Activated CD4-positive, alpha-beta T cell treated with anti-CD3 and anti-CD28 coated beads for 24 hours (primary cell): Measurements from ENCODE around the gene SEL1L.
"Not testable (repeated sequence)": the region's sequence is repeated elsewhere in the genome, so short reads cannot be mapped to it uniquely, and the experiment has no call there.

Source experiments
- DNase-seq, 2 donors: peaks; one replicate each; pipeline ENCODE4 v3.0.0-alpha.2; 2020; ENCODE audit warnings: low read depth in 2 of 2

Gene SEL1L

DNA sequence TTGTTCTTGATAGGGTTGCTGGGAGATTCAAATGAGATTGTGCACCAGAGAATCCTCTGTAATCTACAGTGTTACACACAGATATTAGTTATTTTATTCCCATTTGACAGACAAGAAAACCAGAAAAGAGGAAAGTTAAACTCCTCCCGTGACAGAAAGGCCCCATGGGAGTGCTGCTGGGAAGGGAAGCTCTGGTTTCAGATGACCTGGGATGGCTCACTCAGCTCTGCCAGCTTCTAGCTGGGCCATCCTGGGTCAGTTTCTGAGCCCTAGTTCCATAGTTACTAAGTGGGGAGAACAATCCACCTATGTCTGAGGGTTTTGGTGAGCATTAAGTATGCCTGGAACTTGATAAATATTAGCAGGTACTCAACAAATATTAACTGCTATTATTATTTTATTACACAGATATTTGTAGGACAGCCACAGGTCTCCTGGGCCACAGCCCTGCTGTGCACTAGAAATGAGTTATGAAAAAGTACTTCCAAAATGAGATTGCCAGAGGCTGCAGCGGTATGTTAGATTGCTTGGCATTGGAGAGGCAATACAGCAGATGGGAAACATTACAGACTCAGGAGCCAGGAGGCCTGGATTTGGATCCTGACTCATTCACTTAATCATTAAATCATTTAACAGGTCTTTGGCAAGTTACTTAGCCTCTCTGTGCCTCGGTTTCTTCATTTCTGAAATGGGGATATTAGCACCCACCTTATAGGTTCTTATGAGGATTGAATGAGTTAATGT lies 86.5 kb downstream of the SEL1L start:
- DNase-seq, result no peak

DNA sequence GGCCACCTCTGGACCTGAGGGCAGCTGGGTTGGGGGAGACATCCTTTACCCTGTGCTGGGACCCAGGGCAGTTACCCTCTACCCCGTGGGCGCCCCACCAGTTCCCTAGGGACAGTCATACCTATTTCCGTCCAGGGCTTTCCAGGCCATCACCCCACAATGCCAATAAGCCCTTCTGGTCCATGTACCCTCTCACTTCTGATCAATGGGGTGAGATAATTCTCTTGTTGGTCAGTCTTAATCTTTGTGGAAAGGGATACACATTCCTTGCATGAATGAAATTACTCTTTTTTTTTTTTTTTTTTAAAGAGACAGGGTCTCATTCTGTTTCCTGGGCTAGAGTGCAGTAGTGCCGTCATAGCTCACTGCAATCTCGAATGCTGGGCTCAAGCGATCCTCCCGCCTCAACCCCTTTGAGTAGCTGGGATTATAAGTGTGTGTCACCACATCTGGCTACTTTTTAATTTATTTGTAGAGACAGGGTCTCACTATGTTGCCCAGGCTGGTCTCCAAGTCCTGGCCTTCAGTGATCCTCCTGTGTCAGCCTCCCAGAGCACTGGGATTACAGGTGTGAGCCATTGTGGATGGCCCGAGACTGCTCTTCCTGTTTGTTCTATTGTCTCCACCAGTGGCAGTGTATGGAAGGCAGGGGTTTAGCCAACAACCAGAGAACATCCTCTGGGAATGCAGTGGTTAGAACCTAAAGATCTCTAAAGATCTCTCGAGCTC lies 87.2 kb downstream of the SEL1L start:
- DNase-seq, result no peak

DNA sequence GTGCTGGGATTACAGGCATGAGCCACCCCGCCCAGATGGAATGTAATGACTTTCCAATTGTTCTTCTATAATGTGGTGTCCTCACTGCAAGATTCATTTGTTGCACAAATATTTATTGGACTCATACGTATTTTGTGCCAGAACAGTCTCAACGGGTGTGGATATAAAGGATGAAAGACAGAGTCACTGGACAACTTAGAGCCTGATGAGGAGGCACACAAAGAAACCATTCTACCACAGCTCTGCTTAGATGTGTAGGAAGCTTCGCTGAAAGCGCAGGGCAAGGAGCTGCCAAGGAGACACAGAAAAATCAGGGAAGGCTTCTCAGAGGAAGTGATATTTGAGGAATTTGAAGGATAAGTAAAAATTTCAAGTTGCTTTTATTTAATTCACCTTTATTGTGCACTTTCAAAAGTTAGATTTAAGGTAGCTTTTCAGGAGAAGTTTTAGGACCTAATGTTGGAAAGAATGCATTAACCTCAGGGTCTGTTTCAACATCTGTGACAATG lies 92.0 kb downstream of the SEL1L start:
- no peak for DNase-seq

DNA sequence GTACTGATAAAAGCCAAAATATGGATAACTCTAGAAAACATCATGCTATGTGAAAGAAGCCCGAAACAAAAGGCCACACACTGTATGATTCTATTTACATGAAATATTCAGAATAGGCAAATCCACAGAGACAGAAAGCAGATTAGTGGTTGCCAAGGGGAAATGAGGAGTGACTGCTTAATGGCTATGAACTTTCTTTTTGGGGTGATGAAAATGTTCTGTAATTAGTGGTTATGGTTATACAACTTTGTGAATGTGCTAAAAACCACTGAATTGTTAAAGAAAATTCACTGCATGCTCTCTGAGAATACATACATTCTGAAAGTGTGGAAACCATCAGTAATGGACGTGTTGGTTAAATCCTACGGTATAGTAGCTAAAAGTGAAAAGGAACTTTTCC lies 93.6 kb downstream of the SEL1L start:
- no peak for DNase-seq

DNA sequence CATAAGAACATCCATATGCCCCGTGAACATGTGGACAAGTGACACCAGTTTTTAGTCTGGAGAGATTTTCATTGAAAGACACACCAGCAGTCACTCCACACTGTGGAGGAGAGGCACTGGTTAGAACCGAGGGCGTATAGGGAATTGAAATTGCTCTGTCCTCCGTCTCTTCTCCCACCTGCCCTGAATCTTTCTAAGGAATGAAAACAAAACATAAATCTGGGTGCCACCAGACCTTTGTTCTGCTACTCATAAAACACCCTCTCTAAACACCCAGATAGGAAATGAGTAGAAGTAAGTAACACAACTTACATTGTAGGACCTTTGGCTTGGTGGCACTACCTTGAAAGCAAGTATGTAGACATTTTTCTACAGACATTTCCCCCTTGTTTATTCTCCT lies 96.4 kb downstream of the SEL1L start:
- no peak for DNase-seq

DNA sequence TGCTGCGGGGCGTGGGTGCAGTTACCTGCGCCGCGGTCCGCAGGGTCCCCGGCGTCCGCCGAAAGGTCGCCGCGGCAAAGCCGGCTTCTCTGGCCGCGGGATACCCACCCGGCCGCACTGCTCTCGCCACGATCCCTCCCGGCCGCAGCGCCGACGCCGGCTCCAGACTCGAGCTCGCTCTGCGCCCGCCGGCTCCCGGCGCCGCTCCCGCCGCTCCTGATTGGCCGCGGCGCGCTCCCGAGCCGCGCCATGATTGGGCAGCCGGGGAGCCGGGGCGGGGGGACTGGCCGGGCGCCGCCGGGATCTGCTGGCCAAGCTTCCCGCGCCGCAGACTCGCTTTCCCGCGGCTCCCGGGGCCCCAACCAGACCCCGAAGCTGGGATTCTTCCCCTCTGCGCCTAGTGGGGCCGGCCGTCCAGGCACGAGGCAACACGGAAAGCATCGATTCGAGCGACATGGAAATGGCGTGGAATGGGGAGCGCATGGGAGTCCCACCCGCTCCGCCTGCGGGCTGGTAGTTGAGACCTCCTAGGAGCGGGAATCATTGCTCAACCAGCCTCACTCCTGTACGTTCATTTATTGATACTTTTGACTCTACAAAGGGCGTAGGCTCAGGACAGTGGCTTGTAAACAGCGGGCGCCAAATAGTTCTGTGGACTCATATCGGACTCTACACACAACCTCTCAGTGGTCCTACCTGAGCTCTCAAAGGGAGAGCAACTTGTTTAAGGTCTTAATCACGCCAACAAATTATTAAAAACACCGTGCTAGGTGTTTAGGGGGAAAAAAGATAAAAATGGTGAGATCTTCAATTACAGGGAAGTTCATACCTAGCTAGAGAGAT lies 97.1 kb downstream of the SEL1L start:
- DNase-seq, result peak; percentile 18 to 38

DNA sequence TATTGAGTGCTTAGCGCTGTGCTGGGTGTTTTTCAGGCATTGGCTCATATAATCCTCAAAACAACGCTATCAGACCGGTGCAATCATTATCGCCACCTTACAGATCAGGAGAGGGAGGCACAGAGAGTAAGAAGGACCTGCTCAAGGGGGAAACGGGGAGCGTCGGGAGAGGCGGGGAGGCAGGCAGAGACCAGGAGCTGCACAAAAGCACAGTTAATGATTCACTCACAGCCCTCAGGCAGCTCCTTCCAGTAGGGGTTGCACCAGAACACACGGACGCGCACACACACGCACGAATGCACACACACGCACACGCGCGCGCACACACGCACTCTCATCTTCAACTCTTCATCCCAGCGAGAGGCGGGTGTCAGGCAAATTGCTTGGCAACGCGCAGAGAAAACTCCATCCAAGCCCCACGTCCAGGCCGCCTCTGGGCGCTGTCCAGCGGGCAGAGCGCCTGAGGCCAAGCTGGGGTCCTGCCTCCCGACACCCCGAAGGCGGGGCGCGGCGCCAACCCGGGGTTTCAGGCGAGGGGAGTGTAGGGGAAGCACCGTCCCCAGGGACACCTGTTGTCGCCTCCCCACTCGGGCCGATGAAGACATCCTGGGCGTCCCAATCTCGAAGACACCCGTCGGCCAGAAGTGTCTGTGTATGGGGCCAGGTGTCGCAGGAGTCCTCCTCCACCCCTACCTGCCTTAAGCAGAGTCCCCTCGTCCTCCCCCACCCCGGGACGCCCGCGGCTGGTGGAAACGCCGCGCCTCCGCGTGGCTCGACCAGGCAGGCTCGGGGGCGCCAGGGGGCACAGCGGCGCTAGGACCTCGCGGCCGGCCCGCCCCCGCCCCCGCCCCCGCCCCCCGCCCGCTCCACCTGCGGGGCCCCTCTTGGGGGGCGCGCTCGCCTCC lies 98.0 kb downstream of the SEL1L start:
- DNase-seq, result peak in 1 of 2 donors; percentile 4

DNA sequence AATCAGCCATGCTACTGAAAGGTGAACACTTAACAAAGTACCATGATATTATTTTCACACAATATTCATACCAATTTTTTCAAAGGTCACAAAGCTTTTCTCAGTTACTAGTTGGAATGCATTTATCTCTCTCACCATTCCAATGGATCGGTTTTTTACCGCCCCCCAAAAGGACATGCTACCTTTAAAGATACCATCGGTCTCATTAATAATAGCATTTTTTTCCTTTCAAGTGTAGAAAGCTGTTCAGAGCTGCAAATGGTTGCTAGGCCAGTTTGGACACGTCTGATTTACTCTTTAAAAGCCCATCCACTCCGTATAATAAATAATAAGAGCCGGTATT lies 98.6 kb downstream of the SEL1L start:
- no peak for DNase-seq

DNA sequence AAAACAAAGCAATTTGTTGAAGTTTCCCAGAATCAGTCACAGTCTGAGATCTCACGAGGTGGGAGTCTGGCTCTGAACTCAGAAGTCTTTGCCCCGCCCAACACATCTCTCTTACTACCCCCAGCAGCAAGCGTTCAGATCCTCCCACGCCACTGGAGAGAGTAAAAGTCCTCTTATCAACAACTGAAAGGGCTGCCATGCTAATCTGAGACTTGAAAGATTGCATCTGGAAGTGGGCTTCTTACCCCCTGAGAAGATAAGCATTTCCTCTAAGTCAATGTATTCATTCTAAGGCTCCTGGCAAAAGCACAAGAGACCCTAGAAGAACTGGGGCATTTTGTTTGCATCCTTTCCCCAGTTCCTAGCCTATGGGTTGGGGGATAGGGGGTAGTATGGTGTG lies 99.4 kb downstream of the SEL1L start:
- no peak for DNase-seq

DNA sequence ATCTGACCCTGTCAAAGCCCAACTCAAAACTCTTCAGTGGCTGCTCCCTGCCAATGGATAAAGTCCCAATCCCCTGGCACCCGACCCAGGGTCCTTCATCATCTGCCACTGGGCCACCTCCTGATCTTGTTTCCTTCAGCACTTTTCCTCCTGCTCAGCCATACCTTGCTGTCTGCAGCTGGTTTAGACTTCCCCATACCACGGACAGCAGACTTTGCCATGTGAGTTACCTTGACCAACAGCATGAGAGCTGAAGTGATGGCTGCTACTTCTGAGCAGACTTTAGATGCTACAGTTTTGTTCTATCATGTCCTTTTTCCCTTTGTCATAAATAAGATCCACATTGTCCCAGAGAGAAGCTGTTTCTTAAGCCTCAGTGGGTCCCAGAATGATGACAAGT lies 100.3 kb downstream of the SEL1L start:
- DNase-seq, result no peak

DNA sequence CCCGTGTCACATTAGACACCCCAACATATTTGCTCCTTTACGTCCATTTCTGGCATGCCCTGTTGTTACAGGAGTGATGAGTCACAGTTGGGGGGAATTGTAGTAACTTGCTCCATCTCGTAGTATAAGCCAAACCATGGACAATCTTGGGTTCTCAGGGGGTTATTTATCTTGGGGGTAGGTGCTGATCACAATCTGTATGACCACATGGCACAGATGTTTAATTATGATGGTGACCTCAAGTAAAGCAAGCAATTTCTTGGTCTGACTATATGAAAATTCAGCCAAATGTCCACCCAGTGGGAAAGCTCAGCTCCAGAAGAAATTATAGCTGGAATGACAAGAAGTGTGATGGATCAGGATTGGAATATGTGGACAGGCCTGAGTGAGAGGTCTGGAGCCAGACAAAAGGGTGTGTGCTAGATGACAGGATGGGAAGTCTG lies 101.4 kb downstream of the SEL1L start:
- no peak for DNase-seq

DNA sequence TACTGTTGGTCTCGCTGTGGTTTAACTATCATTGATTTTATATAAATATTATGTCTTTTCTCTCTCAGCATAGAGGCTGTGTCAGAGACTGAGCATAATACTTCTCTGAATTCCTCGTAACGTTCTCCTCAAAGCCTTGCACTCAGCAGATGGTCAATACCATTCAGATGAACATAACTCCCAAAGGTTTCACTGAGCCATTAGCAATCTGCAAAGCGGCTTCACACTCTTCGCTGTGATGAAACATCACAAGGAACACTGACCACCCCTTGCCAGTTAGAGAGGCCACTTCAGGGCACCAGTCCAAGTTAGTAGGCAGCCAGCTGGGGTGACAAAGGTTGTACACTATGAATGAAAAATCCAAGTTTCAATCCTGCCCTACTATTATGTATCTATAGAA lies 103.4 kb downstream of the SEL1L start:
- no peak for DNase-seq

DNA sequence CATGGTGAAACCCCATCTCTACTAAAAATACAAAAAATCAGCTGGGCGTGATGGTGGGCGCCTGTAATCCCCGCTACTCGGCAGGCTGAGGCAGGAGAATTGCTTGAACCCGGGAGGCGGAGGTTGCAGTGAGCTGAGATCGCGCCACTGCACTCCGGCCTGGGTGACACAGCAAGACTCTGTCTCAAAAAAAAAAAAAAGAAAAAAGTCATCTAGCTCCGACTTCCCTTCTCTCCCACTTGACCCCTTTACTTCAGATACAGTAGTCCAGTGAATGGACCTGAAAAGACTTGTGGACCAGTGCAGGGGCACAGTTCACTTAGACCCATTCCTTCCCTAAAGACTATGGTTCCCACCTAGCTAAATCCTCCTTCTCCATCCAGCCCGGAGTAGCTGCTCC lies 103.9 kb downstream of the SEL1L start:
- not testable (repeated sequence) for DNase-seq

DNA sequence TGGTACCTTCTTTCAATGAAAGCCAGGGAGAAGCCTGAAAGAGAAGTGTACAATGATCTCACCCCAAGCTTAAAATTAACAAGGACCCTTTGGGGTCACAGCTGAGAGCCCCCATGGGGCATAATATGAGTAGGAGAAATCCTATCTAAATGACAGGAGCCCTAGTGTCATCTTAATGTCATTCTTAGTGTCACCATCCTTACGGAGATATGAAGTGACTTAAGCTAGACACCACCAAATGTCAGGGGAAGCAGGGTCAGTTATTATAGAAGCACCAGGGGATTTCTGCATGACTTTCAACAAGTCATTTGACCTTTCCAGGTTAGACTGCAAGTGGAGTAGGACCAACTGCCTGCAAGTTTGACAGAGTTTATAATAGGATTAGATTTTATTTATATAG lies 104.6 kb downstream of the SEL1L start:
- no peak for DNase-seq

DNA sequence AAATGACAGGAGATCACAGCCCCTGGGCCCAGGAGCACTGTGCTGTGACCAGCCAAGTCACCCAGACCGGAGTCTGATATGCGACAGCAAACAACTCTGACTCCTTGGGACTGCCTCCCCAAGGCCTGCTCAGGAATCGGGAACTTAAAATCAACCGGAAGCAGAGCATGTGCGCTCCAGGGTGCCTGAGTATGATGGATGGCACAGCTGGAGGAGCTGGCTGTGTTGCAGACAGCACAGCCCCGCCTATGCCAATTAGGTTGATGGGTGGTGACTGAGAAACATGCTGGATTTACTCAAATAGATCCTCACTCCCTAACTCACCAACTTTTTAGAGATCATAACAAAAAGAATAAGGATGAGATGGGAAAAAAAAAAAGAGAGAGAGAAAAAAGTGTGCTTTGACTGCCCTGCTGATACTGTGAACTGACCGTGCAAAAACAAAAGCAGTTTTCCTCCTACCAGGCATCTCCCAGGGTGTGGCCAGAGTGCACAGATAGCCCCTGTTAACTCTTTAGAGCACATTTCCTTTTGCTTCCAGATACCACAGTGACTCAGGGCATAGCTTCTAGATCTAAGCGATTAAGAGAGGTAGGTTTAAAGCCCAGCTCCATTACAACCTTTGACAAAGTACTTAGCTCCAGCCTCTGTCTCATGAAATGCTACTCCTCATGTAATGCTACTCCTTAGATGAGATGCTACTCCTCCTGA lies 106.2 kb downstream of the SEL1L start:
- no peak for DNase-seq

DNA sequence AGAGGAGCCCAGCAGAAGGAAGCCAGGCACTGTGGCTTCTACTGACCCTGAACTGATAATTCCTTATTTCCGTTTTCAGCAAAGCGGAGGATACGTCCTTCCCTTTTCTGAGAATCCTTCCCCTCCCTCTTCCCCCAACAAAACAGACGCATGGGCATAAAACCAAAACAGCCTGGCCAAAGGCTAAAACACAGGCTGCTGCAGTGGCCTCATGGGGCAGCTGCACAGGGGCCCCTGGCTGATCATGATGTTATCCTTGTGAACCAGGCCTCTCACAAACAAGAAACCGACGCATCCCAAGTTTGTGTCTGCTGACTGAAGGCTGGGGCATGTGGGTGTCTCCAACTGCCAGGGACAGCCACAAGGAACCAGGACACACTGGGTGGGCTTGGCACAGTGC lies 110.1 kb downstream of the SEL1L start:
- no peak for DNase-seq
